ENCODE measurements around the gene PTPRM. TPM values are rescaled to one million over a fixed set of nuclear protein-coding genes. Genes with fewer than 3 reads are reported as not detected.

The PTPRM gene
- total RNA-seq, 2 experiments from 2014 or later: 2.1 to 3.0 TPM

- DNase-seq (no peak), ATAC-seq (no peak)
- Mint-ChIP-seq H3K27ac (no peak overlapping the region), H3K4me1 (ENCODE audit: low read depth) (peaks cover 5% of the 10 kb centered on the region), H3K27me3 (peaks cover 15% of the 10 kb centered on the region), H3K9me3 (no peaks in the 10 kb centered on the region), H3K36me3 (ENCODE audit: low read depth) (no peaks in the 10 kb centered on the region), H3K4me3 (no peak overlapping the region)
- ChIA-PET CTCF (no interaction called here), POLR2A (no interaction called here)
- intact Hi-C loops (cut with micrococcal nuclease): no loop called here
- TF ChIP-seq CTCF (IDR thresholded peaks at IDR 0.05): no peak
Observed at GRCh38 chr18:8362863-8363262, 795.7 kb downstream of the PTPRM start.

GRCh38 chr18:8364385-8364784 lies 797.3 kb downstream of the PTPRM start:
- Mint-ChIP-seq H3K9me3 (no peaks in the 10 kb centered on the region), H3K4me1 (ENCODE audit: low read depth) (peaks cover 5% of the 10 kb centered on the region), H3K27me3 (peaks cover 25% of the 10 kb centered on the region), H3K4me3 (no peak overlapping the region), H3K27ac (no peak overlapping the region), H3K36me3 (ENCODE audit: low read depth) (no peaks in the 10 kb centered on the region)
- ChIA-PET CTCF (interaction anchor here (1.8 kb wide), 1 partner anchor 16 kb away, joined by 3 read pairs; no protein-coding TSS in a partner anchor), POLR2A (no interaction called here)
- ATAC-seq (no peak), DNase-seq (no peak)
- TF ChIP-seq CTCF (IDR thresholded peaks at IDR 0.05): no peak
- intact Hi-C loops (cut with micrococcal nuclease): no loop called here

- DNase-seq (no peak), ATAC-seq (no peak)
- H3K27me3 Mint-ChIP-seq: peaks cover 25% of the 10 kb centered on the region
- CTCF ChIA-PET: interaction anchor here (1.2 to 1.8 kb wide), 2 partner anchors 10 to 17 kb away, joined by 3 read pairs; no protein-coding TSS in a partner anchor
- intact Hi-C loops (cut with micrococcal nuclease): no loop called here
- TF ChIP-seq CTCF (IDR thresholded peaks at IDR 0.05): no peak
- no peaks in the 10 kb centered on the region for H3K36me3 Mint-ChIP-seq (ENCODE audit: low read depth)
- H3K9me3 Mint-ChIP-seq: no peaks in the 10 kb centered on the region
- POLR2A ChIA-PET: no interaction called here
- peaks cover 5% of the 10 kb centered on the region for H3K4me1 Mint-ChIP-seq (ENCODE audit: low read depth)
- no peak overlapping the region for H3K27ac Mint-ChIP-seq
- H3K4me3 Mint-ChIP-seq: no peak overlapping the region
Observed at GRCh38 chr18:8365006-8365405, 797.9 kb downstream of the PTPRM start.

GRCh38 chr18:8365528-8365927 lies 798.4 kb downstream of the PTPRM start:
- H3K36me3 Mint-ChIP-seq (ENCODE audit: low read depth): no peaks in the 10 kb centered on the region
- H3K27ac Mint-ChIP-seq: no peak overlapping the region
- no peaks in the 10 kb centered on the region for H3K9me3 Mint-ChIP-seq
- H3K4me3 Mint-ChIP-seq: no peak overlapping the region
- ChIA-PET CTCF (interaction anchor here (1.2 kb wide), 1 partner anchor 10 kb away, joined by 3 read pairs; no protein-coding TSS in a partner anchor), POLR2A (no interaction called here)
- H3K4me1 Mint-ChIP-seq (ENCODE audit: low read depth): peaks cover 5% of the 10 kb centered on the region
- peaks cover 25% of the 10 kb centered on the region for H3K27me3 Mint-ChIP-seq
- no peak for DNase-seq
- TF ChIP-seq CTCF (IDR thresholded peaks at IDR 0.05): no peak
- intact Hi-C loops (cut with micrococcal nuclease): no loop called here
- no peak for ATAC-seq

GRCh38 chr18:8366070-8366469 lies 799.0 kb downstream of the PTPRM start:
- H3K9me3 Mint-ChIP-seq: no peaks in the 10 kb centered on the region
- DNase-seq (no peak), ATAC-seq (no peak)
- H3K4me3 Mint-ChIP-seq: no peak overlapping the region
- peaks cover 25% of the 10 kb centered on the region for H3K27me3 Mint-ChIP-seq
- no peak overlapping the region for H3K27ac Mint-ChIP-seq
- TF ChIP-seq CTCF (IDR thresholded peaks at IDR 0.05): no peak
- POLR2A ChIA-PET: no interaction called here
- intact Hi-C loops (cut with micrococcal nuclease): no loop called here
- CTCF ChIA-PET: interaction anchor here (1.2 kb wide), 1 partner anchor 11 kb away, joined by 3 read pairs; no protein-coding TSS in a partner anchor
- H3K4me1 Mint-ChIP-seq (ENCODE audit: low read depth): peaks cover 5% of the 10 kb centered on the region
- no peaks in the 10 kb centered on the region for H3K36me3 Mint-ChIP-seq (ENCODE audit: low read depth)

Data from activated CD8-positive, alpha-beta T cell treated with anti-CD3 and anti-CD28 coated beads for 36 hours (primary cell).